HG02763 (cell line): ENCODE data around the gene ARHGEF17.
A peak's percentile ranks its signal among the peaks of the same experiment; 100 is the strongest.

ENCODE experiments used
- ATAC-seq: cut with Tn5 transposase; IDR thresholded peaks from one replicate; pipeline ENCODE4 v1.9.1; 2021; ENCODE audit warnings: mild to moderate bottlenecking, moderate library complexity; ENCODE audit not compliant: unreplicated experiment

ARHGEF17 gene

GRCh38 chr11:73376803-73377629, 68.9 kb downstream of the ARHGEF17 start:
- ATAC-seq: peak; percentile 17

- no peak for ATAC-seq
These were observed 71.3 kb downstream of the ARHGEF17 start for GRCh38 chr11:73379189-73379880.

GRCh38 chr11:73380331-73380730, 72.3 kb downstream of the ARHGEF17 start:
- ATAC-seq: no peak

- ATAC-seq: no peak
These were observed 72.9 kb downstream of the ARHGEF17 start for GRCh38 chr11:73380897-73381410.

GRCh38 chr11:73381589-73381988, 73.5 kb downstream of the ARHGEF17 start:
- ATAC-seq: no peak

GRCh38 chr11:73382183-73382582, 74.1 kb downstream of the ARHGEF17 start:
- ATAC-seq: no peak

- no peak for ATAC-seq
These were observed 74.7 kb downstream of the ARHGEF17 start for GRCh38 chr11:73382747-73383146.

GRCh38 chr11:73383249-73384124, 75.4 kb downstream of the ARHGEF17 start:
- ATAC-seq: no peak

- ATAC-seq: no peak
These were observed 76.0 kb downstream of the ARHGEF17 start for GRCh38 chr11:73384125-73384441.

GRCh38 chr11:73384531-73384871, 76.4 kb downstream of the ARHGEF17 start:
- no peak for ATAC-seq

- peak; percentile 47 for ATAC-seq
These were observed 77.0 kb downstream of the ARHGEF17 start for GRCh38 chr11:73384872-73385689.

GRCh38 chr11:73386016-73386415, 77.9 kb downstream of the ARHGEF17 start:
- no peak for ATAC-seq

GRCh38 chr11:73386546-73386945, 78.5 kb downstream of the ARHGEF17 start:
- ATAC-seq: no peak

- ATAC-seq: no peak
These were observed 79.7 kb downstream of the ARHGEF17 start for GRCh38 chr11:73387594-73388264.

- no peak for ATAC-seq
These were observed 80.4 kb downstream of the ARHGEF17 start for GRCh38 chr11:73388265-73389133.

GRCh38 chr11:73389134-73389525, 81.1 kb downstream of the ARHGEF17 start:
- no peak for ATAC-seq

GRCh38 chr11:73389916-73390315, 81.8 kb downstream of the ARHGEF17 start:
- ATAC-seq: no peak

- ATAC-seq: no peak
These were observed 82.8 kb downstream of the ARHGEF17 start for GRCh38 chr11:73390601-73391565.
